OCI-LY3 (cell line): ENCODE data around the gene SERPINB10.

Experiments used
- EZH2phosphoT487 ChIP-seq: fragments of 200-600 bp; shearing (Covaris generic); IDR thresholded peaks from 2 replicates; pipeline ENCODE4 v1.6.1; 2018; ENCODE audit warnings: antibody characterized with exemption, mixed run types, low read depth
- TF ChIP-seq, protein P1 (sequence below): fragments of 200-600, 300-600 bp; sonication (generic); IDR thresholded peaks from 2 replicates; pipeline ENCODE4 v1.5.1; 2014; ENCODE audit warnings: antibody characterized with exemption, low read length, low read depth

- TF ChIP-seq, protein P1, sequence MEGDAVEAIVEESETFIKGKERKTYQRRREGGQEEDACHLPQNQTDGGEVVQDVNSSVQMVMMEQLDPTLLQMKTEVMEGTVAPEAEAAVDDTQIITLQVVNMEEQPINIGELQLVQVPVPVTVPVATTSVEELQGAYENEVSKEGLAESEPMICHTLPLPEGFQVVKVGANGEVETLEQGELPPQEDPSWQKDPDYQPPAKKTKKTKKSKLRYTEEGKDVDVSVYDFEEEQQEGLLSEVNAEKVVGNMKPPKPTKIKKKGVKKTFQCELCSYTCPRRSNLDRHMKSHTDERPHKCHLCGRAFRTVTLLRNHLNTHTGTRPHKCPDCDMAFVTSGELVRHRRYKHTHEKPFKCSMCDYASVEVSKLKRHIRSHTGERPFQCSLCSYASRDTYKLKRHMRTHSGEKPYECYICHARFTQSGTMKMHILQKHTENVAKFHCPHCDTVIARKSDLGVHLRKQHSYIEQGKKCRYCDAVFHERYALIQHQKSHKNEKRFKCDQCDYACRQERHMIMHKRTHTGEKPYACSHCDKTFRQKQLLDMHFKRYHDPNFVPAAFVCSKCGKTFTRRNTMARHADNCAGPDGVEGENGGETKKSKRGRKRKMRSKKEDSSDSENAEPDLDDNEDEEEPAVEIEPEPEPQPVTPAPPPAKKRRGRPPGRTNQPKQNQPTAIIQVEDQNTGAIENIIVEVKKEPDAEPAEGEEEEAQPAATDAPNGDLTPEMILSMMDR, result no peak
- TF ChIP-seq EZH2phosphoT487, result no peak
Observed at GRCh38 chr18:63947051-63947790, 39.5 kb downstream of the SERPINB10 start.
